SK-N-SH (cell line): Measurements from ENCODE around the gene ACTC1.

Source experiments
- EP300 ChIP-seq, 2 experiments: IDR thresholded peaks; 2 replicates each; pipeline versions ENCODE4 v1.4.0 to v1.6.1; 2012; ENCODE audit warnings: borderline replicate concordance in 1 of 2, low read depth in 1 of 2, low read length in 1 of 2
- RAD21 ChIP-seq: IDR thresholded peaks from 2 replicates; pipeline ENCODE4 v1.6.1; 2012; ENCODE audit warnings: mild to moderate bottlenecking, low read length
- YY1 ChIP-seq: IDR thresholded peaks from 2 replicates; pipeline ENCODE4 v1.4.0; 2012; ENCODE audit warnings: low read depth, mild to moderate bottlenecking
- TF ChIP-seq, protein P1 (sequence below): fragments of 200-600 bp; sonication (generic); IDR thresholded peaks from 2 replicates; pipeline ENCODE4 v1.6.1; 2017; ENCODE audit warnings: antibody characterized with exemption, mild to moderate bottlenecking, moderate library complexity
- TF ChIP-seq, protein P2 (sequence below): IDR thresholded peaks from 2 replicates; pipeline ENCODE4 v1.4.0; 2012; ENCODE audit warnings: low read depth

DNA sequence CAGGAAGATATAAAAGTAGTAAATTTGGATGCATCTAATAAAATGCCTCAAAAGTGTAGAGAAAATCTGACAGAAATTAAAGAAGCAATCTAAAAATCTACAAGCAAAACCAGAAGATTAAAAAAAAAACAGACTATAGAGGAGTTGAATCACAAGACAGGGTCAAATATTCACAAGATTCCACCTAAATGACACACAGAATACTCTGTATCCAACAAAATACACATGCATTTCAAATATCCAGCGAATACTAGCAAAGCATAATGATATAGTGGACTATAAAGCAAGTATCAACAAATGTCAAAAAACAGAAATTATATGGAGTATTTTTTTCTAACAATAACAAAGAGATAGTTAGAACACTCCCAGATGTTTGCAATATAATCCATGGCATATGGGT lies 20.5 kb upstream of the ACTC1 start:
- TF ChIP-seq, protein P1, sequence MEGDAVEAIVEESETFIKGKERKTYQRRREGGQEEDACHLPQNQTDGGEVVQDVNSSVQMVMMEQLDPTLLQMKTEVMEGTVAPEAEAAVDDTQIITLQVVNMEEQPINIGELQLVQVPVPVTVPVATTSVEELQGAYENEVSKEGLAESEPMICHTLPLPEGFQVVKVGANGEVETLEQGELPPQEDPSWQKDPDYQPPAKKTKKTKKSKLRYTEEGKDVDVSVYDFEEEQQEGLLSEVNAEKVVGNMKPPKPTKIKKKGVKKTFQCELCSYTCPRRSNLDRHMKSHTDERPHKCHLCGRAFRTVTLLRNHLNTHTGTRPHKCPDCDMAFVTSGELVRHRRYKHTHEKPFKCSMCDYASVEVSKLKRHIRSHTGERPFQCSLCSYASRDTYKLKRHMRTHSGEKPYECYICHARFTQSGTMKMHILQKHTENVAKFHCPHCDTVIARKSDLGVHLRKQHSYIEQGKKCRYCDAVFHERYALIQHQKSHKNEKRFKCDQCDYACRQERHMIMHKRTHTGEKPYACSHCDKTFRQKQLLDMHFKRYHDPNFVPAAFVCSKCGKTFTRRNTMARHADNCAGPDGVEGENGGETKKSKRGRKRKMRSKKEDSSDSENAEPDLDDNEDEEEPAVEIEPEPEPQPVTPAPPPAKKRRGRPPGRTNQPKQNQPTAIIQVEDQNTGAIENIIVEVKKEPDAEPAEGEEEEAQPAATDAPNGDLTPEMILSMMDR: no peak
- no peak for TF ChIP-seq EP300 (IDR thresholded peaks at IDR 0.05; ENCODE audit: borderline replicate concordance in 1 of 2, low read depth in 1 of 2, low read length in 1 of 2)
- TF ChIP-seq RAD21: no peak
- TF ChIP-seq YY1: no peak
- TF ChIP-seq, protein P2, sequence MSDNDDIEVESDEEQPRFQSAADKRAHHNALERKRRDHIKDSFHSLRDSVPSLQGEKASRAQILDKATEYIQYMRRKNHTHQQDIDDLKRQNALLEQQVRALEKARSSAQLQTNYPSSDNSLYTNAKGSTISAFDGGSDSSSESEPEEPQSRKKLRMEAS: no peak
